Measurements from ENCODE around the gene WBP1.
"Not testable (repeated sequence)": the region's sequence is repeated elsewhere in the genome, so short reads cannot be mapped to it uniquely, and the experiment has no call there.

The WBP1 gene

GRCh38 chr2:74454654-74455511, 3.4 kb upstream of the WBP1 start, which contains the start of gene INO80B:
INO80B (plus strand) TSS chr2:74455087; CDS start chr2:74455117, 30 bp downstream.
- peak; percentile 91 for DNase-seq (ENCODE audit: low spot score)

- DNase-seq (ENCODE audit: low spot score), result no peak
Measured at GRCh38 chr2:74457129-74457548, 1.1 kb upstream of the WBP1 start.

DNA sequence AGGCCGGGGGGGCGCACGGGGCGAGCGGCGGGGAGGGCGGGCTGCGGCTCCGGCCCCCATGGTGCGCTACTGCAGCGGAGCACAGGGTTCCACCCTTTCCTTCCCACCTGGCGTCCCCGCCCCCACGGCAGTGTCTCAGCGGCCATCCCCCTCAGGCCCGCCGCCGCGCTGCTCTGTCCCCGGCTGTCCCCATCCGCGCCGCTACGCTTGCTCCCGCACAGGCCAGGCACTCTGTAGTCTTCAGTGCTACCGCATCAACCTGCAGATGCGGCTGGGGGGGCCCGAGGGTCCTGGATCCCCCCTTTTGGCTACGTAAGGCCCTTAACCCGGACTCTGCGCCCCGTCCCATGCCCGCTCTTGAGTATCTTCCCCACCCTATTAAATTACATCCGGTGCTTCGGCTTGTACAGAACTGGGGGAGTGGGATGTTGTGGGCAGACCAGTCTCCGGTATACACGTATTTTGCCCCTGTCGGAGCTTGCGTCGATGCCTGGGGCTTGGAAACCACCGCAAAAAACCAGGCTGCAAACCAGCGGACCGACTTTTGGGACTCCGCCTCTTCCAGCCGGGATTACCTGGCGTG, 598 bp upstream of the WBP1 start:
- no peak for DNase-seq (ENCODE audit: low spot score)

GRCh38 chr2:74458938-74459363, 713 bp downstream of the WBP1 start:
- no peak for DNase-seq (ENCODE audit: low spot score)

GRCh38 chr2:74459503-74460118, 1.4 kb downstream of the WBP1 start:
- DNase-seq (ENCODE audit: low spot score), result not testable (repeated sequence)

- DNase-seq (ENCODE audit: low spot score), result not testable (repeated sequence)
Measured at GRCh38 chr2:74460187-74460586, 1.9 kb downstream of the WBP1 start.

GRCh38 chr2:74461187-74462053, 3.2 kb downstream of the WBP1 start:
- no peak for DNase-seq (ENCODE audit: low spot score)

- no peak for DNase-seq (ENCODE audit: low spot score)
Measured at GRCh38 chr2:74462054-74462785, 4.0 kb downstream of the WBP1 start.

GRCh38 chr2:74462786-74463105, 4.5 kb downstream of the WBP1 start:
- no peak for DNase-seq (ENCODE audit: low spot score)

DNA sequence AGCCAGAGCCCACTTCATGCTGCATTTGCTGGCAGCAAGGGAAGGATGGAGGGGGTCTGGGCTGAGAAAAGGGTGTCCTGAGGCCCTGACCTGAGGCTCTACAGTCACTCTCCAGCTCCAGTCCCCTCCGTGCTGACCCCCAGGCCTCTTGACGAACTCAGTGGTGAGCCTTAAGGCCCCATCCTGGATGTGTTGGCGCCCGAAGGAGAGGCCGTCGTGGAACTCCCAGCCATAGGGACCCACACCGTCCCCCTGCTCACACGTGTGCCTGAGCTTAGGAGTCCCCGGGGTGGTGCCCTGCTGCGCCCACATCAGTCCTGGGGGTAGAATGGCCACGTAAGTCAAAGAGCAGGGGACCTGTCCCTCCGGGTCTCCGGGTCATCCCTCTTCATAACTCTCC, 6.2 kb downstream of the WBP1 start:
- no peak for DNase-seq (ENCODE audit: low spot score)

DNA sequence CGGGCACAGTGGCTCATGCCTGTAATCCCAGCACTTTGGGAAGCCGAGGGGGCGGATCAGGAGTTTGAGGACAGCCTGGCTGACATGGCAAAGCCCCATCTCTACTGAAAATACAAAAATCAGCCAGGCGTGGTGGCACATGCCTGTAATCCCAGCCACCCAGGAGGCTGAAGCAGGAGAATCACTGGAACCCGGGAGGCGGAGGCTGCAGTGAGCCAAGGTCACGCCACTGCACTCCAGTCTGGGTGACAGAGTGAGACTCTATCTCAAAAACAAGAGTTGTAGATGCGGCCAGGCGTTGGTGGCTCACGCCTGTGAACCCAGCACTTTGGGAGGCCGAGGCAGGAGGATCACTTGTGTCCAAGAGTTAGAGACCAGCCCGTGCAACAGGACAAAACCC, 12.5 kb downstream of the WBP1 start:
- not testable (repeated sequence) for DNase-seq (ENCODE audit: low spot score)

DNA sequence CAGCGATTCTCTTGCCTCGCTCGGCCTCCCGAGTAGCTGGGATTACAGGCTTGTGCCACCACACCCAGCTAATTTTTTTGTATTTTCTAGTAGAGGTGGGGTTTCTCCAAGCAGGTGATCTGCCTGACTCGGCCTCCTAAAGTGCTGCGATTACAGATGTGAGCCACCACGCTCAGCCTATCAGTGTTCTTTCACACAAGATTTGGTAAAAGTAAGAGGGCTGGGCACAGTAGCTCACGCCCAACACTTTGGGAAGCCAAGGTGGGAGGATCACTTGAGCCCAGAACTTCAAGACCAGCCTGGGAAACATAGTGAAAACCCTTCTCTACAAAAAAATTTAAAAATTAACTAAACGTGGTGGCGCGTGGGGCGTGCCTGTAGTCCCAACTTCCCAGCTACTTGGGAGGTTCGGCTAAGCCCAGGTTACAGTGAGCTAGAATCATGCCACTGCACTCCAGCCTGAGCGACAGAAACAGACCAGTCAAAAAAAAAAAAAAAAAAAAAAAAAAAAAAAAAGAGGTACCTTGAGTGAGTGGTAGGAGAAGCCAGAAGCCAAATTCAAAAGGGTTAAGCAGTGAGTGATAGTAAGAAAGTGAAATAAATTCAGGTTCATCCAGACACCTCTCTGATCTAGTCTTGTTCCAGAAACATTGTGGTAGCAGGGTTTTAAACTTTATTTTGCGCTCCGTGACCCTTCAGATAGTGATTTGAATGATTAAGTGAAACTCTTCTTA, 13.3 kb downstream of the WBP1 start:
- no peak for DNase-seq (ENCODE audit: low spot score)

DNA sequence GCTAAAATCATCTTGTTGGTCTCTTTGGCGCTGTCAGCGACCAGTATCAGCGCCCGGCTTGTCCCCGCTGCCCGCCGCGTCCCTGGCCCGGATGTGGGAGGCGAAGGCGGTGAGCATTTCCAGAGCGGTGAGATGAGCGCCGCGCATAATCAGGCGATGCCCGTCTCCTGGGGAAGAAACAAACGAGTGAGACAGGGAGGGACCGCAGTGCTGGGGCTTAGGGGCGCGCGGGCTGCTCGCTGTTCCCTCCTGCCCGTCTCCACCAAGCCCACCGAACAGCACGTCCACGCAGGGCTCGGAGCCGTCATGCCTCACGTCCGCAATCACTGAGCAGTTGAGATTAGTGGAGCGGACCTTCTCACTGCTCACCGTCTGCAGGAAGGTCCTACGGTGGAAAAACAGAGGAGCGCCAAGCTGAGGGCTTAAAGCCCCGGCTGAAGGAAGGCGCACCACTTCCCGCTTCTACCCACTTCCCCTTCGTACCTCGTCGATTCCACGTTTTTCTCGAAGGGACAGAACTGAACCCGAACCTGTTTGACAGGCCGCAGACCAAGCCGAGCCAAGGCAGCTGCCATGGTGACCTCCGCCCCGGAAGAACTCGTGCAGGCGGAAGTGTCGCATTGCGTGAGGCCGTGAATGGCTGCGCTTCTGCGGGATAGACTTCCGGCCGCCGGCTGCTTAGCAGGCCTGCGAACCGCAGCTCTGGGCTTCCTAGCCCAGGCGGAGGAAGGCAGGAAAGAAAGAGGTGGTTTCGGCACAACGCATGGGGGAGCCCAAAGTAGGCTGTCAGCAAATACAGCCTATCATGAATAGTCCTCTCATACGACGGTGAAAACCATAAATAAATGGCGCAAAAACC, 14.1 kb downstream of the WBP1 start, which contains the start of gene MRPL53:
TSS of gene MRPL53 (minus strand) at position 595 of the 859 bp plus-strand sequence. CDS start at position 575, 20 bp downstream.
- DNase-seq (ENCODE audit: low spot score), result peak; percentile 85

DNA sequence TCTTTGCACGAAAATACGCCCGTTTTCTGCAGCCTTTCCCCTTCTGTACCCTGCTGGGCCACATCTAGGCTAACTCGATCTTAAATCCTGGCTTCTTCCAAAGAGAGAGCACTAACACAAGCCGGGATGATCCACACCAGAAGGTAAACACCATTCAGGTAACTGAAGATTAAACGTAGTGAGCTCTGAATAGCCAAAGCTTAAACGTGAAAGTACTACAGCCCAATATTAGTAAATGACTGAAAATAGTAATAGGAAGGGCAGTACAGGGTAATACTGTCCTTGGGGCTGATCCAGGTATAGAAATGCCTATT, 14.7 kb downstream of the WBP1 start:
- no peak for DNase-seq (ENCODE audit: low spot score)

DNA sequence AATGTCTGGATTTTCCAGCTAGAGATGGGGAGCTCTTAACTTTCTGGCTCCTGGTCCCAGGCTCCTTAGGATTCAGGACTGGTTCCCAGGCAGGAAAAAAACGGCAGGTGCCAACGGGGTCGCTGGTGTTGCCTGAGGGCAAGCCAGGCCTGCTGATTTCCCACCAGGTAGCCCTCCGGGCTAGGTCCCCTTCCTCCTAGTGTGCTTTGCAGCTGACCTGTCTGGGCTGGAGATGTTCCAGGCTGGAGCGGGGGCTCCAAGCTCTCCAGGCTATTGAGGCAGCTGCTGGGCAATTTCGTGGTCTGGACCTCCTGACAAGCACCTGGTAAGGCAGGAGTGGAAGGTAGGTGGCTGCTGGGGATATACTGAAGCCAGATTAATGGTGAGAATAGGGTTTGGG, 16.2 kb downstream of the WBP1 start:
- DNase-seq (ENCODE audit: low spot score), result no peak

DNA sequence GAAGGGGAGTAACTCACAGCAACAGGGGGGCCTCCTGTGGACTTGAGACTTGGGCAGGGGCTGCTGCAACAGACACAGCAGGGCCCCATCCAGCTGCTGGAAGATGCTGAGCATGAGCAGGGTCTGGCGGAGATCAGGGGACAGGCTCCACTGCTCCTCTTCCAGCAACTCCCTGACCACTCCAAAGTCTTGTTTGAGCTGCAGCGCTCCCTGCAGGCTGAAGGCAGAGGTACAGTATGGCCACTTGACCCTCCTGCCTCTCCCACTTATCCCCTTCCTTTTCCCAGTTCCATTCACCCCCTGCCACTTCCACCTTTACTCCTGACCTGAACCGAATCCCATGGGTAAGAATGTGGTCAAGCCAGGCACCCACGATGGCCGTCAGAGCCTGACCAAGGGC, 16.7 kb downstream of the WBP1 start:
- DNase-seq (ENCODE audit: low spot score), result no peak

DNA sequence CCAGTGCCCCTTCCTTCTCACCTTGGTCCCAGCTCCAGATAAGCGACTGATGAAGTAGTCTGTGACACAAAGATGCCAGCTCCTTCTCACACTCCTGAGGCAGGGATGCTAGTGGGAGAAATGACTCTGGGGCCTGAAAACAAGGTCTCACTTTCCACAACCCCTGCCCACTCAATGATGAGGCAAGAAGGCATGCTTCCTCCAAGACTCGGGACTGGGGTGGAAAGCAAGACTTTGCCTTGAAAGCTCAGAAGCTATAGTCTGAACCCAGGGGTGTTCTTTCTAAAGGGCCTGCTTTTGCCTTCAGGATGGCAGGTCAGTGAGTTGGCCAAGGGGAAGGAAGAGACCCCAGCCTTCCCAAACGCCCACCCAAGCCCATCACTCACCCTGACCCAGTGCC, 23.2 kb downstream of the WBP1 start:
- DNase-seq (ENCODE audit: low spot score), result no peak

GRCh38 chr2:74481961-74482800, 23.9 kb downstream of the WBP1 start:
- DNase-seq (ENCODE audit: low spot score), result peak; percentile 44

Measured in AG08396 (cell line).